Heart right ventricle (tissue), 16 donors: ENCODE data around the gene MYLK. TPM values are rescaled to one million over a fixed set of nuclear protein-coding genes. Genes with fewer than 3 reads are reported as not detected.

ENCODE experiments used
- ATAC-seq, 8 donors: fragments of 200-7000 bp; cut with Tn5 transposase; one replicate each; pipeline ENCODE4 v1.9.1; 2020; ENCODE audit warnings: mild to moderate bottlenecking in 8 of 8, moderate library complexity in 8 of 8, moderate number of reproducible peaks in 1 of 8
- DNase-seq, 2 donors: peaks; one replicate each; pipeline ENCODE4 v3.0.0-alpha.2; 2020
- H3K27ac ChIP-seq, 10 donors: fragments of 200-600 bp; sonication (generic) in 2 of 10; one replicate each; pipeline versions ENCODE4 v1.5.0 to v1.8.0; 2020 to 2022; ENCODE audit warnings: mild to moderate bottlenecking in 3 of 10
- H3K27me3 ChIP-seq, 7 donors: fragments of 200-600 bp; one replicate each; pipeline ENCODE4 v1.8.0; 2021 to 2022; ENCODE audit warnings: mild to moderate bottlenecking in 2 of 7
- H3K36me3 ChIP-seq, 9 donors: fragments of 200-600 bp; sonication (generic) in 1 of 9; one replicate each; pipeline versions ENCODE4 v1.5.0 to v1.8.0; 2020 to 2022; ENCODE audit warnings: mild to moderate bottlenecking in 2 of 9
- H3K4me1 ChIP-seq, 9 donors: fragments of 200-600 bp; sonication (generic) in 1 of 9; one replicate each; pipeline versions ENCODE4 v1.5.0 to v1.8.0; 2020 to 2022; ENCODE audit warnings: mild to moderate bottlenecking in 4 of 9
- H3K4me3 ChIP-seq, 10 donors: fragments of 200-600 bp; sonication (generic) in 2 of 10; one replicate each; pipeline versions ENCODE4 v1.5.0 to v1.8.0; 2020 to 2022; ENCODE audit warnings: mild to moderate bottlenecking in 7 of 10, moderate library complexity in 2 of 10
- H3K9me3 ChIP-seq, 11 donors: fragments of 200-600 bp in 10 of 11; sonication (generic) in 2 of 11; one replicate each; pipeline versions ENCODE4 v1.5.0 to v1.8.0; 2013 to 2022; ENCODE audit warnings: mild to moderate bottlenecking in 2 of 11, control low read depth in 1 of 11, moderate library complexity in 1 of 11
- CTCF ChIP-seq, 9 donors: fragments of 200-600 bp; sonication (generic) in 2 of 9; IDR thresholded peaks; one replicate each; pipeline versions ENCODE4 v1.5.0 to v1.8.0; 2021 to 2022; ENCODE audit warnings: antibody characterized with exemption in 9 of 9, mild to moderate bottlenecking in 5 of 9, moderate library complexity in 1 of 9
- WGBS, 2 donors: extraction: QIAGEN DNeasy Blood & Tissue Kit; methylation state at CpG; one replicate each; pipeline ENCODE4 v1.1.7; 2013; ENCODE audit warnings: inconsistent platforms in 1 of 2; 5-methylcytosine and 5-hydroxymethylcytosine counted together
- intact Hi-C, 10 donors: fragments of 100-400 bp; cut with DNase I; formaldehyde crosslinking; loops; one replicate each; pipeline versions ENCODE4 v1.11.1 to v1.14.2; 2022
- polyA plus RNA-seq, 2 donors: library from polyadenylated mRNA; stranded (reverse); fragments of 200-250 nt; gene quantifications; one replicate each; pipeline ENCODE4 v1.2.3, GENCODE V29; 2013
- total RNA-seq, 10 donors: library from RNA; stranded (reverse); fragmentation: NEBNext Ultra II Directional in 3 of 10; extraction: Animal tissue kit (Norgen Biotek cat#: 25700) in 3 of 10; gene quantifications; one replicate each; pipeline versions ENCODE4 v1.2.1 to v1.2.4, GENCODE V29; 2021 to 2023
- donor health status: Arrhythmogenic right ventricular cardiomyopathy.
- donor health status: ischemic (EF 13 %, LVEDD 7.1; RV severe dilation, severe dysfunction).
- donor health status: healthy with polysubstance abuse.
- donor health status: DM: no; HTN: yes; CAD: no.
- donor health status: DM: no; HTN: no; CAD: no.
- donor health status: ischemic (EF 25% LVEDD 6.9; RV normal size, moderate dysfunction).
- donor health status: ischemic (EF 25% LVEDD 5.7; RV mildly dilated, moderate dysfunction).
- donor health status: healthy.
- donor health status: DM: yes; HTN: yes; CAD: no.
- donor health status: Ischemic cardiomyopathy.
- donor health status: ischemic (EF 35%, LVEDD 5.7; RV mildly dilated, moderate dysfunction).
- donor health status: nonischemic (EF 11% LVEDD 7.7; RV severe dilation, severe dysfunction).
- donor health status: DM: yes; HTN: yes; CAD: no.
- donor health status: PGD.
- donor health status: ischemic (EF 29% LVEDD 5.4; RV normal size, mild dysfunction).
- donor health status: nonischemic (EF 23%, LVEDD 6.1; RV moderate dilation, normal function).

MYLK gene
- total and polyA plus RNA-seq, 12 donors, result 5.6 to 20.6 (median 11.6) TPM

GRCh38 chr3:123914829-123915228, 30.7 kb upstream of the MYLK start:
- WGBS, 2 donors, result 78 to 98% methylated on average over 5 of the region's 5 CpGs
- Histone ChIP-seq H3K4me3 (no peak overlapping the region), H3K9me3 (peaks cover 0 to 4% (median 0%) of the 10 kb centered on the region in 11 donors), H3K27ac (no peak overlapping the region), H3K36me3 (peaks cover 0 to 24% (median 0%) of the 10 kb centered on the region in 9 donors), H3K27me3 (no peaks in the 10 kb centered on the region), H3K4me1 (no peaks in the 10 kb centered on the region)
- ATAC-seq (no peak), DNase-seq (no peak)
- TF ChIP-seq CTCF (IDR thresholded peaks at IDR 0.05), result no peak
- intact Hi-C loops, result no loop called here

- Histone ChIP-seq H3K4me3 (no peak overlapping the region), H3K36me3 (peaks cover 0 to 7% (median 0%) of the 10 kb centered on the region in 9 donors), H3K4me1 (no peaks in the 10 kb centered on the region), H3K27ac (no peak overlapping the region), H3K27me3 (no peaks in the 10 kb centered on the region), H3K9me3 (no peaks in the 10 kb centered on the region)
- TF ChIP-seq CTCF (IDR thresholded peaks at IDR 0.05), result no peak
- WGBS, 2 donors, result 90 to 98% methylated on average over 2 of the region's 2 CpGs
- ATAC-seq (no peak), DNase-seq (no peak)
- intact Hi-C loops, result no loop called here
Observed at GRCh38 chr3:123909785-123910184, 25.7 kb upstream of the MYLK start.

- H3K36me3 ChIP-seq, result no peaks in the 10 kb centered on the region
- WGBS, 2 donors, result 75 to 76% methylated on average over 2 of the region's 2 CpGs
- DNase-seq (no peak), ATAC-seq (no peak)
- H3K27me3 ChIP-seq, result no peaks in the 10 kb centered on the region
- intact Hi-C loops, result no loop called here
- TF ChIP-seq CTCF (IDR thresholded peaks at IDR 0.05), result no peak
- no peak overlapping the region for H3K27ac ChIP-seq
- no peaks in the 10 kb centered on the region for H3K9me3 ChIP-seq
- H3K4me3 ChIP-seq, result no peak overlapping the region
- no peaks in the 10 kb centered on the region for H3K4me1 ChIP-seq
Observed at GRCh38 chr3:123907720-123908119, 23.6 kb upstream of the MYLK start.

GRCh38 chr3:123899300-123899865, 15.3 kb upstream of the MYLK start:
- Histone ChIP-seq H3K27me3 (no peaks in the 10 kb centered on the region), H3K27ac (no peak overlapping the region), H3K4me3 (no peak overlapping the region), H3K4me1 (no peaks in the 10 kb centered on the region), H3K9me3 (peaks cover 0 to 3% (median 0%) of the 10 kb centered on the region in 11 donors), H3K36me3 (no peaks in the 10 kb centered on the region)
- no peak for TF ChIP-seq CTCF (IDR thresholded peaks at IDR 0.05)
- WGBS, 2 donors, result 85 to 87% methylated on average over 5 of the region's 5 CpGs
- intact Hi-C loops, result no loop called here
- ATAC-seq (no peak), DNase-seq (no peak)
